Stimulated activated CD8-positive, alpha-beta memory T cell treated with anti-CD3 and anti-CD28 coated beads, Interleukin-15, amount 100 ng/mL, for 24 hours (primary cell): ENCODE results near the gene SPTLC2.

ENCODE experiments used
- DNase-seq: peaks from one replicate; pipeline ENCODE4 v3.0.0-alpha.2; 2020; ENCODE audit warnings: low read depth

The SPTLC2 gene

DNA sequence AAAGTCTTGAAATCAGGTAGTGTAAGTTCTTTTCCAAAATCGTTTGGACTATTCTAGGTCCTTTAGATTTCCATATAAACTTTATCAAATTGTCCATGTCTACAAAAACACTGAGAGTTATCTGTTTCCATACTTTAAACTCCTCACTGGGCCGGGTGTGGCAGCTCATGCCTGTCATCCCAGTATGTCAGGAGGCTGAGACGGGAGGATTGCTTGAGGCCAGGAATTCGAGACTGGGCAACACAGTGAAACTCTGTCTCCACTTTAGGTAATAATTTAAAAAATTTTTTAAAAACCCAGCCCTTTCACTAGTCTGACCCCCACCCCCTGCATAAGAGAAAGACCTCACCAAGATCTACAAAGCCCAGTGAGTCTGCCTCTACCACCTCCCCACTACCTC, 111.4 kb downstream of the SPTLC2 start:
- no peak for DNase-seq

- DNase-seq = no peak
Measured at GRCh38 chr14:77503138-77503537, 113.3 kb downstream of the SPTLC2 start.

- DNase-seq = no peak
Measured at GRCh38 chr14:77502109-77502782, 114.2 kb downstream of the SPTLC2 start.

DNA sequence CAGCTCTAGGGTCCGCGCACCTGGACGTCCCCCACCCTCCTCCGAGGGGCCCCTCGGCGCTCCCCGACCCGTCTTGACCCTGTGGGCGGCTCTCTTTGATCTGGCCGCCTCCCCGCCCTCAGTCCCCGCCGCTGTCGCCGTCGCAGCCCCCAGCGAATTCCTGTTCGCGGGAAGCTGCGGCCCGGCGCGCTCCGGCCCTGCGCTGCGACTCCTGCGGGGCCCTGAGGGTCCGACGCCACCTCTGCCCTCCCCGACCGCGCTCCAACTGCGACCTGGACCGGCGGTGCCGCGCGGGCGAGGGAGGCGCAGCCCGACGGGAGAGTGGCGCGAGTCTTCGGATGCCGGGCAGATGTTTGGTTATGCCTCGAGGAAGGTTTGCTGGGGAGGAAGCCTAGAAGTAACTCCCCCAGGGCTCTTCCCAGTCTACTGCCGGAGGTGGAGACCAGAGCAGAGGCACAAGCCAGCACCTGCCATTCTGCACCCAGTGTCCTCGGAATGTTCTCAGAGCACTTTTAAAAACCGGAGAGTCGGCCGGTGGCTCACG, 117.4 kb downstream of the SPTLC2 start:
- no peak for DNase-seq

- DNase-seq = no peak
Measured at GRCh38 chr14:77498120-77498979, 118.1 kb downstream of the SPTLC2 start, which contains the start of gene ISM2. Gene ISM2, minus strand, starts transcription at chr14:77498816. Its CDS starts 23 bp downstream, at chr14:77498793.

- DNase-seq = no peak
Measured at GRCh38 chr14:77495334-77495733, 121.1 kb downstream of the SPTLC2 start.

GRCh38 chr14:77491056-77491455, 125.4 kb downstream of the SPTLC2 start:
- DNase-seq = no peak

- no peak for DNase-seq
Measured at GRCh38 chr14:77490347-77490986, 126.0 kb downstream of the SPTLC2 start.

DNA sequence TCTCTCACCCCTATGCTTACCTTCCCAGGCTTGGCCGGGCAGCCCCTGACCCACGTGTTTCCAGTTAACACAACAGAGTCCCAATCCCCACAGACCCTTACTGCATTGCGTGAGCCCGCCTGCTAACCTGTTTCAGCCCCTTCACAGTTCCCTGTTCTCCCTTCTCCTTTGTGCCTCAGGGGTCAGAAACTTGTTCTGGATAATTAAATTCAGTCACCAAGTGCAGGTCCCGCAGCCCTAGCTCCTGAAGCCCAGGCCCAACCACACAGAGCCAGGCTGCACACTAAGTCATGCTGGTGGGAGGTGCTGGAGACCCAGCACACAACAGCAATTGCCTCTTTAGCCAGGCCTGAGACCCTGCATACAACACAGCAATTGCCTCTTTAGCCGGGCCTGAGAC, 127.4 kb downstream of the SPTLC2 start:
- DNase-seq = no peak

GRCh38 chr14:77488558-77488957, 127.9 kb downstream of the SPTLC2 start:
- DNase-seq = no peak

DNA sequence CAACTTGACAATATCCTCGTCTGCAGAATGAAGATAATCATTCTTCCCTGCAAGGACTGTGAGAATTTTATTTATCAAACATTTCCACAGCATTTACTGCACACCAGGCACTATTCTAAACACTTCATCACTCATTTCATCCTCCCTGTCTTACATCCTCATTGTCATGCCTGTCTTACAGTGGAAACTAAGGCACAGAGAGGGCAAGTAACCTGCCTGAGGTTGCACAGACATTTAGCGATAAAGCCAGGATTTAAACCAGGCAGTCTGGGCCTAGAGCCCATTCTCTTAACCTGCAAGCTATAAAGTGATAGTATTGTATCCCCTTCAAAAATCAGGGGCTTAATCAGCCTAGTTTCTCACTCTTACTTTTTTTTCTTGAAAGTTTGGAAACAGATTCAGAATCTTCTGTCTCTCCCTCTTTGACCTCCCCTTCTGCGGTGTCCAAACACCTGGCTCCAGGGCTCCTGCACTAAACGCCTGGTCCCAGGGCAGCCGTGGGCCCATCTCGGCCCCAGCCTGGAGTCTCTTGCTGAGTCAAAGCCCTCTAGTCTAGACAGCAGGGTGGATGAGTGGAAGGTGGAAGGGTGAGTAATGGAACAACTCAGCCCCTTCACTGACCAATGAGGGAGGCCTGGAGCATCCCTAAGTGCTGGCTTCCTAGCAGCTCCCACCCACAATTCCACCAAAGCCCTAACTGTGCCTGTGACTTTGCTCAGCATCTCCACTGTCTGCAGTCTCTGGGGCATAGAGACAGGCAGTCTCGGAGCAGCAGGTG, 130.3 kb downstream of the SPTLC2 start:
- no peak for DNase-seq

- no peak for DNase-seq
Measured at GRCh38 chr14:77485256-77485655, 131.2 kb downstream of the SPTLC2 start.

- no peak for DNase-seq
Measured at GRCh38 chr14:77482422-77482821, 134.0 kb downstream of the SPTLC2 start.

GRCh38 chr14:77478796-77479195, 137.6 kb downstream of the SPTLC2 start:
- no peak for DNase-seq

DNA sequence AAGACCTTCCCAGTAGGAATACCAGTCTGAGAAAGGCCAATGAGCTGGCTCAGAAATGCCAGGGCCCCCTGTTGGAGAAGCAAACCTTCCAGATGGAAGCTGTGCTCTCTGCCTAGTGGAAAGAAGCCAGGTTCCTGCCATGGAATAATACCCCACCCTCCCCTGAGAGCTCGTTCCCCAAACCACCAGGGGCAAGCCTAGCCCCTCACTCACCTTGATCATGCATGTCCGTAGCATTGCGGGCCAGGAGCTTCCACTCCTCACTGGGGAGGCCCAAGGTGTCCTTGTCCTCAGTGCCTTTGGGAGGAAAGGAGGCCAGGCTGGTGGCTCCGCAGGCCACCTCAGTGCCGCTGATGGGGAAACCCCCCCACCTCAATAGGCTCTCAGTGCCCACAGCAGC, 138.4 kb downstream of the SPTLC2 start:
- DNase-seq = no peak

- no peak for DNase-seq
Measured at GRCh38 chr14:77475432-77476115, 140.9 kb downstream of the SPTLC2 start.

DNA sequence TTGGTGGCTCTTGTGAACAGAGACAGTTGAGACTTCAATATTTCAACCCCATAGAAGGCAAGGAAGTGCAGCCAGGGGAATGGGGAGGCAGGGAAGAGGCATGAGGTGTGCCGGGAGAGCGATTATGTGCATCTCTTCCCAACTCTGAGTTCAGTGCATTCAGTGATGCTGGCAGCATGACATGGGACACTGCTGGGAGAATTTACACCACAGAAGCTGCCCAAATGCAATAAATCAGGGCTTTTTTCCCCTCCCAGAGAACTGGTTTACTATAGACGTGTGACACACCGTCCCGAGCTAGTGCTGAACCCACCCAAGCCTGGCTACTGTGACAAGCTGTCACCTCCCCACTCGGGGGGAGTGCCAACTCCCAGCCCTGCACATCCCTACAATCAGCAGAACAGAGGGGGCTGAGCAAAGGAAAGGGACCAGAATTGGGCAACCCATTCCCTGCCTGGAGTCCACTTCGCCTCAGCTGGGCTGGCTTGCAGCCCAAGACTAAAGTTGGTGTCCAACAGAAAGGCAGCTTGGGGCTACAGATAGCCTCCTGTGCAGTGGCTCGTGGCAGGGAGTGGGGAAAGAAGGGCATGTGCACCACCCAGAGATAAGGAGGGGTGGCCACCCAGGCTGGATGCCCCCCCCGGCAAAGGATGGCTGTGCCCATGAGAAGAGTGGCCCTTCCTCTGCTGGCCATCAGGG, 141.8 kb downstream of the SPTLC2 start:
- DNase-seq = no peak

DNA sequence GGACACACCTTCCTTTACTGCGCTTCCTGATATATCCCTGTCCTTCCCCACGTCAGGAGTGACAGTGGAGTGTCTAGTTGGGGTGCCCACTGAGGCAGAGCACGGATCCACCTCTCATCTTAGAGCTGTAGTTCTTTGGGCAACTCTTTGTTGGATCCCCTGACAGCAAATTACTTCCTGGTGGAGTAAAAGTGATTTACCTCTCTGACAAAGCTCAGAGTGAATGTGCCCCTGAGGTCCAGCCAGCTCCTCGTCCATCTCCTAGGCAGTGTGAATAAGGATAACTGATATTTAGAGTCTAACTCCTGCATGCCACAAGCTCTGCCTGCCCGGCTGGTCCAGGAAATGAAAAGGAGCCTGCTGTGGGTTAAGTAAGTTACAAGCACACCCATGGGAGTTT, 142.5 kb downstream of the SPTLC2 start:
- no peak for DNase-seq

GRCh38 chr14:77470224-77470870, 146.1 kb downstream of the SPTLC2 start:
- no peak for DNase-seq

DNA sequence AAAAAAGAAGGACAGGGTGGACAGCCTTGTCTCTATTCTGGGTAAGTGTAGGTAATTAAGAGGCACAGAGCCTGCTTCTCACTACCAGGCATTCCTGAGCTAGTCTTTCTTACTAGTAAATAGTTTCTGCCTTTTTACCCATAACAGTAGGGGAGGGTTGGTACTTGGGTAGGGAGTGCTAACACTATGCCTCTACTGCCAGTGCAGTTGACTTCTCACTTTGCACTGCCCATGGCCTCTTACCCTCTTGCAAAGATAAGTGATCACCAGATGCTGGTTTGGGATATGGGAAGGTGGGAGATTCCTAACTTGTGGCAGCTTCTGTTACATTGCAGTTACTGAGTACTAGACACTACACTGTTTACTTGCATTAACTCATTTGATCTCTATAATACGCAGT, 146.9 kb downstream of the SPTLC2 start:
- DNase-seq = no peak
